Germinal center (tissue), 1 donor: ENCODE results near the gene PRDM9.
"Not testable (repeated sequence)": the region's sequence is repeated elsewhere in the genome, so short reads cannot be mapped to it uniquely, and the experiment has no call there.

Source experiments
- DNase-seq: peaks from one replicate; pipeline ENCODE4 v3.0.0; 2012; ENCODE audit warnings: mixed read lengths, low spot score

The PRDM9 gene

GRCh38 chr5:23507278-23507685 lies at the start of gene PRDM9:
PRDM9 (plus strand) TSS chr5:23507609; CDS start chr5:23509034, 1,425 bp downstream.
- DNase-seq: no peak

GRCh38 chr5:23457780-23458179 lies 49.6 kb upstream of the PRDM9 start:
- no peak for DNase-seq

GRCh38 chr5:23459214-23459613 lies 48.2 kb upstream of the PRDM9 start:
- no peak for DNase-seq

GRCh38 chr5:23461576-23461975 lies 45.8 kb upstream of the PRDM9 start:
- DNase-seq: no peak

GRCh38 chr5:23466401-23466912 lies 41.0 kb upstream of the PRDM9 start:
- DNase-seq: no peak

GRCh38 chr5:23468658-23469057 lies 38.8 kb upstream of the PRDM9 start:
- DNase-seq: no peak

- no peak for DNase-seq
Measured at GRCh38 chr5:23473915-23474314, 33.5 kb upstream of the PRDM9 start.

- no peak for DNase-seq
Measured at GRCh38 chr5:23474315-23474714, 33.1 kb upstream of the PRDM9 start.

GRCh38 chr5:23476580-23476979 lies 30.8 kb upstream of the PRDM9 start:
- no peak for DNase-seq

- no peak for DNase-seq
Measured at GRCh38 chr5:23482642-23483041, 24.8 kb upstream of the PRDM9 start.

GRCh38 chr5:23483090-23483489 lies 24.3 kb upstream of the PRDM9 start:
- no peak for DNase-seq

- no peak for DNase-seq
Measured at GRCh38 chr5:23484096-23484495, 23.3 kb upstream of the PRDM9 start.

- not testable (repeated sequence) for DNase-seq
Measured at GRCh38 chr5:23486227-23486626, 21.2 kb upstream of the PRDM9 start.

- no peak for DNase-seq
Measured at GRCh38 chr5:23490993-23491392, 16.4 kb upstream of the PRDM9 start.

- no peak for DNase-seq
Measured at GRCh38 chr5:23494558-23494957, 12.9 kb upstream of the PRDM9 start.

GRCh38 chr5:23496576-23496975 lies 10.8 kb upstream of the PRDM9 start:
- DNase-seq: no peak

- DNase-seq: no peak
Measured at GRCh38 chr5:23506329-23507236, 826 bp upstream of the PRDM9 start.

- not testable (repeated sequence) for DNase-seq
Measured at GRCh38 chr5:23510434-23510833, 3.0 kb downstream of the PRDM9 start.

GRCh38 chr5:23522553-23522952 lies 15.1 kb downstream of the PRDM9 start:
- no peak for DNase-seq

GRCh38 chr5:23523031-23523430 lies 15.6 kb downstream of the PRDM9 start:
- no peak for DNase-seq

GRCh38 chr5:23523998-23524397 lies 16.6 kb downstream of the PRDM9 start:
- DNase-seq: no peak

GRCh38 chr5:23525751-23526150 lies 18.3 kb downstream of the PRDM9 start:
- DNase-seq: no peak

- not testable (repeated sequence) for DNase-seq
Measured at GRCh38 chr5:23526616-23527015, 19.2 kb downstream of the PRDM9 start.
